IMR-90 (cell line): ENCODE data around the gene CEP20. TPM values are rescaled to one million over a fixed set of nuclear protein-coding genes. Genes with fewer than 3 reads are reported as not detected.

ENCODE experiments used
- ATAC-seq: fragments of 200-7000 bp; cut with Tn5 transposase; 2 replicates; pipeline ENCODE4 v1.9.1; 2020; ENCODE audit warnings: low read depth, mild to moderate bottlenecking, moderate library complexity
- Bru-seq: library from RNA; stranded (reverse); fragments of 400-500 nt; gene quantifications from one replicate; lab custom pipeline; 2021; lab: Mats Ljungman, UMichigan
- BruChase-seq, 2 experiments: library from RNA; stranded (reverse); fragments of 400-500 nt; gene quantifications; one replicate each; lab custom pipeline; 2021; lab: Mats Ljungman, UMichigan
- BruUV-seq: library from RNA; stranded (reverse); fragments of 400-500 nt; replicated peaks from 2 replicates; lab custom pipeline; 2021; lab: Mats Ljungman, UMichigan
- CTCF ChIA-PET: fragments of 300-600 bp; formaldehyde crosslinking; extraction: SDS; loops from one replicate; lab custom pipeline; 2021; ENCODE audit warnings: antibody characterized with exemption; lab: Yijun Ruan, JAX
- POLR2A ChIA-PET: fragments of 300-600 bp; sonication (Branson Sonifier 250); formaldehyde crosslinking; loops from one replicate; lab custom pipeline; 2022; ENCODE audit warnings: antibody characterized with exemption; ENCODE audit not compliant: unreplicated experiment; lab: Charles Lee
- DNase-seq: peaks from one replicate; pipeline ENCODE4 v3.0.0; 2013
- H2AFZ ChIP-seq: replicated peaks from 2 replicates; pipeline ENCODE3; 2013; ENCODE audit warnings: low read length, mild to moderate bottlenecking; ENCODE audit not compliant: poor library complexity
- H2AK5ac ChIP-seq: 2 replicates; pipeline ENCODE4 v1.6.1; 2013; ENCODE audit warnings: low read depth, low read length, inconsistent platforms
- H2AK9ac ChIP-seq: replicated peaks from 2 replicates; pipeline ENCODE3; 2013; ENCODE audit warnings: mild to moderate bottlenecking, low read depth, low read length, moderate library complexity; ENCODE audit not compliant: poor library complexity
- H2BK120ac ChIP-seq: 2 replicates; pipeline ENCODE4 v1.6.1; 2013; ENCODE audit warnings: low read depth, low read length, inconsistent platforms
- H2BK15ac ChIP-seq: 3 replicates; pipeline ENCODE4 v1.6.1; 2013; ENCODE audit warnings: low read depth, low read length, inconsistent platforms
- H2BK20ac ChIP-seq: 2 replicates; pipeline ENCODE4 v1.6.1; 2013; ENCODE audit warnings: low read depth, mild to moderate bottlenecking, inconsistent platforms, low read length, moderate library complexity
- H2BK5ac ChIP-seq: 2 replicates; pipeline ENCODE4 v1.6.1; 2013; ENCODE audit warnings: mild to moderate bottlenecking, low read depth, low read length, inconsistent platforms; ENCODE audit not compliant: poor library complexity, severe bottlenecking
- H3K14ac ChIP-seq: replicated peaks from 2 replicates; pipeline ENCODE4 v1.6.1; 2013; ENCODE audit warnings: low read depth, low read length, inconsistent platforms
- H3K18ac ChIP-seq: 2 replicates; pipeline ENCODE4 v1.6.1; 2013; ENCODE audit warnings: low read depth, low read length, control low read depth
- H3K23ac ChIP-seq: 2 replicates; pipeline ENCODE4 v1.6.1; 2013; ENCODE audit warnings: low read depth, low read length, inconsistent platforms
- H3K27ac ChIP-seq: 2 replicates; pipeline ENCODE4 v1.5.1; 2013; ENCODE audit warnings: mild to moderate bottlenecking, control low read depth, low read length; ENCODE audit not compliant: insufficient read depth
- H3K27me3 ChIP-seq: 2 replicates; pipeline ENCODE4 v1.6.1; 2013; ENCODE audit warnings: low read length; ENCODE audit not compliant: control insufficient read depth, insufficient read depth
- H3K36me3 ChIP-seq: 2 replicates; pipeline ENCODE4 v1.6.1; 2013; ENCODE audit warnings: low read length, mixed read lengths; ENCODE audit not compliant: control insufficient read depth, insufficient read depth
- H3K4ac ChIP-seq: 2 replicates; pipeline ENCODE4 v1.6.1; 2013; ENCODE audit warnings: low read depth, low read length, inconsistent platforms
- H3K4me1 ChIP-seq: 2 replicates; pipeline ENCODE4 v1.6.1; 2013; ENCODE audit warnings: low read length, mixed read lengths; ENCODE audit not compliant: control insufficient read depth, insufficient read depth
- H3K4me2 ChIP-seq: 2 replicates; pipeline ENCODE4 v1.6.1; 2013; ENCODE audit warnings: low read depth, mild to moderate bottlenecking, control low read depth, low read length, moderate library complexity
- H3K4me3 ChIP-seq: 2 replicates; pipeline ENCODE4 v1.5.1; 2013; ENCODE audit warnings: low read depth, mild to moderate bottlenecking, control low read depth, low read length, moderate library complexity; ENCODE audit not compliant: insufficient read depth
- H3K56ac ChIP-seq: 2 replicates; pipeline ENCODE4 v1.6.1; 2013; ENCODE audit warnings: low read length, inconsistent platforms; ENCODE audit not compliant: insufficient read depth; ENCODE audit errors: extremely low read depth
- H3K79me1 ChIP-seq, 2 experiments: 2 replicates each; pipeline ENCODE4 v1.6.1; 2013; ENCODE audit warnings: low read length in 2 of 2, inconsistent platforms in 1 of 2, low read depth in 1 of 2
- H3K9ac ChIP-seq: 2 replicates; pipeline ENCODE4 v1.6.1; 2013; ENCODE audit warnings: low read depth, low read length, control low read depth
- H3K9me1 ChIP-seq: 2 replicates; pipeline ENCODE4 v1.6.1; 2013; ENCODE audit warnings: low read length, inconsistent platforms; ENCODE audit not compliant: insufficient read depth
- H3K9me3 ChIP-seq: 2 replicates; pipeline ENCODE4 v1.6.1; 2013; ENCODE audit warnings: low read length; ENCODE audit not compliant: control insufficient read depth, insufficient read depth
- H4K20me1 ChIP-seq: 2 replicates; pipeline ENCODE4 v1.6.1; 2013; ENCODE audit warnings: low read length, inconsistent platforms; ENCODE audit not compliant: insufficient read depth
- H4K5ac ChIP-seq: 2 replicates; pipeline ENCODE4 v1.6.1; 2013; ENCODE audit warnings: mild to moderate bottlenecking, low read depth, low read length, control low read depth
- H4K8ac ChIP-seq, 2 experiments: 2 replicates each; pipeline ENCODE4 v1.6.1; 2013; ENCODE audit warnings: low read depth in 2 of 2, low read length in 2 of 2, control low read depth in 1 of 2, inconsistent platforms in 1 of 2
- H4K91ac ChIP-seq: 2 replicates; pipeline ENCODE4 v1.6.1; 2013; ENCODE audit warnings: low read depth, low read length, inconsistent platforms; ENCODE audit not compliant: insufficient read depth
- BHLHE40 ChIP-seq: fragments of 150-350 bp; IDR thresholded peaks from 2 replicates; pipeline ENCODE4 v1.6.1; 2016; ENCODE audit warnings: mild to moderate bottlenecking, low read depth, low read length
- CEBPB ChIP-seq: IDR thresholded peaks from 2 replicates; pipeline ENCODE4 v1.6.1; 2012; ENCODE audit warnings: low read depth, low read length, improper control_type of control experiment
- CHD1 ChIP-seq: IDR thresholded peaks from 2 replicates; pipeline ENCODE4 v1.6.1; 2012; ENCODE audit warnings: low read depth, low read length, improper control_type of control experiment
- MXI1 ChIP-seq: IDR thresholded peaks from 2 replicates; pipeline ENCODE4 v1.6.1; 2012; ENCODE audit warnings: low read depth, mild to moderate bottlenecking, low read length, moderate library complexity, borderline replicate concordance
- POLR2A ChIP-seq: IDR thresholded peaks from 2 replicates; pipeline ENCODE4 v1.6.1; 2012; ENCODE audit warnings: mild to moderate bottlenecking, low read depth, low read length
- RAD21 ChIP-seq: IDR thresholded peaks from 2 replicates; pipeline ENCODE4 v1.6.1; 2012; ENCODE audit warnings: low read length, improper control_type of control experiment
- RCOR1 ChIP-seq: IDR thresholded peaks from 2 replicates; pipeline ENCODE4 v1.6.1; 2012; ENCODE audit warnings: mild to moderate bottlenecking, low read length, improper control_type of control experiment; ENCODE audit not compliant: insufficient replicate concordance
- RFX5 ChIP-seq: IDR thresholded peaks from 2 replicates; pipeline ENCODE4 v1.8.0; 2012; ENCODE audit warnings: low read depth, mild to moderate bottlenecking, low read length, moderate library complexity
- SMC3 ChIP-seq: fragments of 150-350 bp; IDR thresholded peaks from 2 replicates; pipeline ENCODE4 v1.6.1; 2016; ENCODE audit warnings: low read depth, mild to moderate bottlenecking, antibody characterized with exemption, low read length, moderate library complexity
- WGBS, 2 experiments: methylation state at CpG; one replicate each; pipeline versions ENCODE4 v1.1.5 to v1.1.7; 2013; ENCODE audit warnings: missing lambda C conversion rate in 2 of 2; ENCODE audit not compliant: insufficient read length in 1 of 2; ENCODE audit errors: extremely low coverage in 2 of 2; 5-methylcytosine and 5-hydroxymethylcytosine counted together
- dilution Hi-C: fragments of 300-500 bp; cut with HindIII; formaldehyde crosslinking; loops from one replicate; pipeline ENCODE4 v1.14.3; 2018; ENCODE audit warnings: low sequenced_read_pairs; ENCODE audit not compliant: unreplicated experiment
- in situ Hi-C: fragments of 300-500 bp; cut with MboI; formaldehyde crosslinking; loops from 3 replicates; pipeline ENCODE4 v1.14.3; 2019; ENCODE audit warnings: low sequenced_read_pairs, inconsistent platforms, mixed read lengths
- intact Hi-C: fragments of 100-400 bp; cut with micrococcal nuclease; formaldehyde crosslinking; loops from 2 replicates; pipeline ENCODE4 v1.10.0; 2022
- long read RNA-seq: library from polyadenylated mRNA; unstranded; transcript quantifications from one replicate; pipeline ENCODE4 v2.0.0, GENCODE V29; 2021; ENCODE audit not compliant: unreplicated experiment
- polyA plus RNA-seq, 3 experiments: library from polyadenylated mRNA; depleted of rRNA; stranded (reverse); fragments of >200 nt; gene quantifications; 2 replicates each; pipeline ENCODE4 v1.2.3, GENCODE V29; 2012; ENCODE audit warnings: low replicate concordance in 1 of 3
- total RNA-seq: library from RNA; depleted of rRNA; stranded (reverse); fragments of >200 nt; gene quantifications from 2 replicates; pipeline ENCODE4 v1.2.3, GENCODE V29; 2012; rRNA removed
- TF ChIP-seq, protein P1 (sequence below): fragments of 150-350 bp; IDR thresholded peaks from 2 replicates; pipeline ENCODE4 v1.6.1; 2017; ENCODE audit warnings: mild to moderate bottlenecking, antibody characterized with exemption, low read length, low read depth
- TF ChIP-seq, protein P2 (sequence below): fragments of 150-350 bp; IDR thresholded peaks from 2 replicates; pipeline ENCODE4 v1.6.1; 2016; ENCODE audit warnings: low read depth, mild to moderate bottlenecking, low read length, moderate library complexity, borderline replicate concordance

Gene CEP20, protein sequence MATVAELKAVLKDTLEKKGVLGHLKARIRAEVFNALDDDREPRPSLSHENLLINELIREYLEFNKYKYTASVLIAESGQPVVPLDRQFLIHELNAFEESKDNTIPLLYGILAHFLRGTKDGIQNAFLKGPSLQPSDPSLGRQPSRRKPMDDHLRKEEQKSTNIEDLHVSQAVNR
- total RNA-seq, result 40.1 and 61.9 TPM in 2 replicates
- 19.8 and 28.8 TPM in 2 replicates for polyA plus RNA-seq (2012; rRNA removed)
- polyA plus RNA-seq (2012; cell fraction: cytosol; rRNA removed), result 4.6 and 6.5 TPM in 2 replicates
- polyA plus RNA-seq (2012; cell fraction: nucleus; rRNA removed; ENCODE audit: low replicate concordance), result 1.9 and 10.9 TPM in 2 replicates
- Bru-seq, nascent RNA, result percentile 81 among the genes with signal in this experiment
- percentile 87 among the genes with signal in this experiment for BruChase-seq, experiment 1, labeled RNA remaining after a 6-hour chase
- percentile 83 among the genes with signal in this experiment for BruChase-seq, experiment 2, labeled RNA remaining after a 2-hour chase
- long read RNA-seq, transcript FOPNL-205 (6 exons, 646 nt), result minor isoform, 5 of 85 reads
- long read RNA-seq, transcript FOPNL-201 (5 exons, 2,275 nt), result major isoform, 64 of 85 reads
- long read RNA-seq, partial matches to known transcripts, result 4 of 85 reads
- long read RNA-seq, other reads (novel, unspliced or antisense), result 9 of 85 reads

DNA sequence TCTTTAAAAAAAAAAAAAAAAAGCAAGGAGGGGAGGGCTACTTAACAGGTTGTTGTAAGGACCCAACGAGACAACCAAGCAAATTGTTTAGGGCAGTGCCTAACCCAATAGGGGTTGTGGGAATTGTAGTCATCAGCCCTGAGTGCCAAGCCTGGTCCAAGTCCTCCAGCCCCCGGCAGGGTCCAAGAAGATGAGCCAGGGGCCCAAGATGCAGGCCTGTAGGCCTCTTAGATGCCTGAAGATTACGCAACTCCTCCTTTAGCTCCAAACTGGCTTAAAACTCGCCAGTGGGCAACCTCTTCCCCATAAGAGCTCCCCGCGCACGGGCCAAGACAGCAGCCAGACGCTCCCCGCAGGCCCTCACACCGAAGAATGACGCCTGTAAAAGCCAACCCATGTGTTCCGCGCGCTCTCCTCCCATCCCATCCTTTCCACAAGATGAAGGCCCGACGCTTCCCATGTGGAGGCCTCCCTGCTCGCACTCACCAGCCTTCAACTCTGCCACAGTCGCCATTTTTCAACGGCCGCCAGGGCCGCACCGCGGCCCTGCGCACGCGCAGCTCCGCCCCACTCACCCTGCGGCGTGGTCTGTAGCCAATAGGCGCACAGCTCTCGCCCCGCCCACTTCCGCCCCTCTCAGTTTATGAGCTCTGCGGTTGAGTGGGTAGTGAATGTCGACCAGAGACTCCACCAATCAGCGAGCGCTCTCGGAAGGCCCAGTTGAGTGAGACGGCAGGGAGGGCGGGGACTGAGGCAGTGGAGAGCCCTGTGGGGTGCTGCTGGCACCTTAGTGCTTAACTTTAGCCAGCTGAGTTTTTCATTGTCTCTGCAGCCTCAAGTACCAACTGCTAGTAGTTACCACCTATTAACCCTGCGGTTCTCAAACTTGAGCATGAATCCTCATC, at the start of gene CEP20:
TSS of gene CEP20 (minus strand) at position 532 of the 905 bp plus-strand sequence. CDS start at position 514, 18 bp downstream.
- intact Hi-C loops, result no loop called here
- TF ChIP-seq CHD1 (no peak), POLR2A (peak; percentile 92), RCOR1 (peak; percentile 38), MXI1 (peak; percentile 62; the same call in 1 of the 2 replicates), RAD21 (no peak; the same call in 1 of the 2 replicates), SMC3 (no peak), CEBPB (peak; percentile 97), BHLHE40 (no peak), RFX5 (no peak)
- TF ChIP-seq, protein P1, sequence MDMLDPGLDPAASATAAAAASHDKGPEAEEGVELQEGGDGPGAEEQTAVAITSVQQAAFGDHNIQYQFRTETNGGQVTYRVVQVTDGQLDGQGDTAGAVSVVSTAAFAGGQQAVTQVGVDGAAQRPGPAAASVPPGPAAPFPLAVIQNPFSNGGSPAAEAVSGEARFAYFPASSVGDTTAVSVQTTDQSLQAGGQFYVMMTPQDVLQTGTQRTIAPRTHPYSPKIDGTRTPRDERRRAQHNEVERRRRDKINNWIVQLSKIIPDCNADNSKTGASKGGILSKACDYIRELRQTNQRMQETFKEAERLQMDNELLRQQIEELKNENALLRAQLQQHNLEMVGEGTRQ, result 0 out of 2 replicates have a peak, but pooled peaks have one; percentile 6
- TF ChIP-seq, protein P2, sequence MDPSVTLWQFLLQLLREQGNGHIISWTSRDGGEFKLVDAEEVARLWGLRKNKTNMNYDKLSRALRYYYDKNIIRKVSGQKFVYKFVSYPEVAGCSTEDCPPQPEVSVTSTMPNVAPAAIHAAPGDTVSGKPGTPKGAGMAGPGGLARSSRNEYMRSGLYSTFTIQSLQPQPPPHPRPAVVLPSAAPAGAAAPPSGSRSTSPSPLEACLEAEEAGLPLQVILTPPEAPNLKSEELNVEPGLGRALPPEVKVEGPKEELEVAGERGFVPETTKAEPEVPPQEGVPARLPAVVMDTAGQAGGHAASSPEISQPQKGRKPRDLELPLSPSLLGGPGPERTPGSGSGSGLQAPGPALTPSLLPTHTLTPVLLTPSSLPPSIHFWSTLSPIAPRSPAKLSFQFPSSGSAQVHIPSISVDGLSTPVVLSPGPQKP, result no peak

More for the DNA sequence above, at the start of gene CEP20:
- Histone ChIP-seq H2BK20ac (peak within 1 kb of the TSS; percentile 74), H3K56ac (peak within 1 kb of the TSS; percentile 88), H2BK5ac (peak within 1 kb of the TSS; percentile 85), H2AK9ac (peak within 1 kb of the TSS; percentile 99), H4K20me1 (no peaks in the 10 kb centered on the region; the same call in 1 of the 2 replicates), H3K36me3 (peaks cover 1% of the 10 kb centered on the region), H2BK15ac (peak within 1 kb of the TSS; percentile 85; the same call in 2 of the 3 replicates), H4K8ac (peak within 1 kb of the TSS; percentile 96 to 97), H3K9me1 (peaks cover 7% of the 10 kb centered on the region), H3K27me3 (no peaks in the 10 kb centered on the region), H4K91ac (peak within 1 kb of the TSS; percentile 92), H2AFZ (peak within 1 kb of the TSS; percentile 94), H3K4me2 (peak within 1 kb of the TSS; percentile 40), H3K4me1 (peaks cover 14% of the 10 kb centered on the region), H3K23ac (peak within 1 kb of the TSS; percentile 89), H3K4ac (peak within 1 kb of the TSS; percentile 96), H3K79me1 (peaks cover 15 to 50% of the 10 kb centered on the region in 2 experiments), H3K18ac (peak within 1 kb of the TSS; percentile 53), H3K14ac (peak within 1 kb of the TSS; percentile 93), H3K4me3 (peak within 1 kb of the TSS; percentile 70), H3K9me3 (no peaks in the 10 kb centered on the region), H2AK5ac (peak within 1 kb of the TSS; percentile 95), H2BK120ac (peak within 1 kb of the TSS; percentile 85), H4K5ac (peak within 1 kb of the TSS; percentile 53), H3K9ac (peak within 1 kb of the TSS; percentile 86), H3K27ac (peak within 1 kb of the TSS; percentile 84)
- peak; percentile 98 for ATAC-seq
- BruUV-seq, result TSS peak; percentile 73
- dilution Hi-C loops (no loop called here), in situ Hi-C loops (loop anchor here (25.0 kb wide), 1 partner anchor 124 kb away; no protein-coding TSS in a partner anchor)
- ChIA-PET POLR2A (interaction anchor here (0.8 to 1.3 kb wide), 3 partner anchors 9 to 62 kb away, joined by 3 to 4 read pairs (median 4); no protein-coding TSS in a partner anchor), CTCF (interaction anchor here (0.7 to 0.9 kb wide), 2 partner anchors 145 to 192 kb away, joined by 3 to 4 read pairs; no protein-coding TSS in a partner anchor)
- 0% methylated on average over 9 of the region's 41 CpGs; no CpG with 5 or more reads in 1 of the 2 experiments for WGBS, 2 experiments
- peak; percentile 98 for DNase-seq
